ENCODE measurements around the gene PHIP.
"Not testable (repeated sequence)": the region's sequence is repeated elsewhere in the genome, so short reads cannot be mapped to it uniquely, and the experiment has no call there.

The PHIP gene

GRCh38 chr6:79101164-79101563, 23.1 kb upstream of the PHIP start:
- DNase-seq (ENCODE audit: extremely low spot score): no peak
- ChIA-PET CTCF (no interaction called here), POLR2A (no interaction called here)
- TF ChIP-seq CTCF (IDR thresholded peaks at IDR 0.05; ENCODE audit: control extremely low read depth, extremely low read depth, low read depth, missing control alignments): no peak

- TF ChIP-seq CTCF (IDR thresholded peaks at IDR 0.05; ENCODE audit: control extremely low read depth, extremely low read depth, low read depth, missing control alignments): no peak
- ChIA-PET CTCF (no interaction called here), POLR2A (no interaction called here)
- DNase-seq (ENCODE audit: extremely low spot score): no peak
These were observed 22.2 kb upstream of the PHIP start for GRCh38 chr6:79100304-79100703.

- ChIA-PET CTCF (interaction anchor here (1.2 kb wide), 1 partner anchor 10 kb away, joined by 4 read pairs; no protein-coding TSS in a partner anchor), POLR2A (no interaction called here)
- TF ChIP-seq CTCF (IDR thresholded peaks at IDR 0.05; ENCODE audit: control extremely low read depth, extremely low read depth, low read depth, missing control alignments): no peak
- no peak for DNase-seq (ENCODE audit: extremely low spot score)
These were observed 16.9 kb upstream of the PHIP start for GRCh38 chr6:79094938-79095337.

- POLR2A ChIA-PET; DNase-seq (ENCODE audit: extremely low spot score): not testable (repeated sequence)
- CTCF ChIA-PET: interaction anchor here (1.3 to 1.4 kb wide), 2 partner anchors 14 to 84 kb away, joined by 3 to 6 read pairs; no protein-coding TSS in a partner anchor
These were observed 13.7 kb upstream of the PHIP start for GRCh38 chr6:79091801-79092200.

- POLR2A ChIA-PET: no interaction called here
- no peak for TF ChIP-seq CTCF (IDR thresholded peaks at IDR 0.05; ENCODE audit: control extremely low read depth, extremely low read depth, low read depth, missing control alignments)
- CTCF ChIA-PET: no interaction called here
- DNase-seq (ENCODE audit: extremely low spot score): no peak
These were observed 11.7 kb upstream of the PHIP start for GRCh38 chr6:79089552-79090404.

GRCh38 chr6:79084693-79085092, 6.6 kb upstream of the PHIP start:
- DNase-seq (ENCODE audit: extremely low spot score): no peak

More at GRCh38 chr6:79084693-79085092, 6.6 kb upstream of the PHIP start:
- POLR2A ChIA-PET: no interaction called here
- CTCF ChIA-PET: interaction anchor here (1.4 kb wide), 1 partner anchor 11 kb away, joined by 4 read pairs; no protein-coding TSS in a partner anchor
- TF ChIP-seq CTCF (IDR thresholded peaks at IDR 0.05; ENCODE audit: control extremely low read depth, extremely low read depth, low read depth, missing control alignments): no peak

Measured in GM10248 (cell line).